HG02571 (cell line): ENCODE results near the gene C16orf74.

Experiments
- ATAC-seq: cut with Tn5 transposase; IDR thresholded peaks from one replicate; pipeline ENCODE4 v1.9.1; 2021; ENCODE audit warnings: mild to moderate bottlenecking, moderate library complexity; ENCODE audit not compliant: unreplicated experiment

The C16orf74 gene

DNA sequence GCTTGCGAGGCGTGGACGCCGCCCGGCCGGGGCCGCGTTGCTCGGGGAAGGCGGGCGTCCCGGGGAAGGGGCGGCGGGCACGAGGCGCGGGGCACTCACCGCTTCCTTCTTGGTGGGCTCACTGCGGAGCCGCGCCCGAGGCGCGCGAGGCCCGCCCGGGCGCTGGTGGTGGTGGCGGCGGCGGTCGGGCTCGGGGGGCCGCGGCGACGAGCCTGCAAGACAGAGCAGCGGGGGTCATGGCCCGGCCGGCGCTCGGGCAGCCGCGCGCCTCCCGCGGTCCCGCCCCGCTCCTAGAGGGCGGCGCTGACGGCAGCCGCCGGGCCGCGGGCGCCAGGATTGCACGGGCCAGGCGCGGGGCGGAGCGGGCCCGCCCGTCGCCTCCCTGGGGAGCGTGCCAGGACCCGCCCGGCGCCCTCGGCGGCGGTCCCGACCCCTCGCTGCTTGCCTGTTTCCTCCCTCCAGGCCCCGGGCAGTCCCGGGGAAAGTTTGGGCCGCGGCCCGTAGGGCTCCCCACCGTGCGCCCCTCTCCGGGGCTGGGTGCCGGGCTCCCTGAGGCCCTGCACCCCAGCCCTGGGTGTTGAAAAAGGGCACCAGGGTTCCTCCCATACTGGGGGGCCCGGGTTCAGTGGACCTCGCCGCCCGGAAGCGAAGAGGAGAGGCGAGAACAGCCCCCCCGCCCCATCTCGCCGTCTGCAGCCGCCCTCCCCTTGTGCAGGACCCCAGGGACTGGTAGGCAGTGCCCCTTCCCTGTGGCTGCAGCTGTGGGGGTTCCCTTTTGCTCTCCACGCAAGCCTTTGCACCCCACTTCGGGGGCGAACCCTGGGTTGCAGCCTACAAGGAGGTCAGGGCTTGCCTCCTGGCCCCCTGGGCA lies at the start of gene C16orf74:
TSS of gene C16orf74 (minus strand) at position 270 of the 871 bp plus-strand sequence. CDS start 15,879 bp downstream, outside the sequence.
- ATAC-seq: no peak

DNA sequence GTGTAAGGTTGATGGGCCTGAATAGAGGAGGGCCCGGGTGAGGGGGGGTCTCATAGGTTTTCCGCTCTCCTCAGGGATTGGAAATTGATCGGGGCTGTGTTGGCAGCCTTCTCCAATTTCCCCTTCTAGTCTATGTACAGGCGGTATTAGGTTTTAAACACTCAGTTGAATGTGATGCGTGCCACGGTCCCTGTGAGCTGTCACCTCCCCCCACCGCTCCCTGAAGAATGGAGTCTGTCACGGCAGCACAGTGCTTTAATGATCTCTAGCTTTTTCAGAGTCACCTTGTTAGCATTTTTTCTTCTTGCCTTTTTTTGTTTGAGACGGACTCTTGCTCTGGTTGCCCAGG lies 49.4 kb upstream of the C16orf74 start:
- ATAC-seq: peak; percentile 11

DNA sequence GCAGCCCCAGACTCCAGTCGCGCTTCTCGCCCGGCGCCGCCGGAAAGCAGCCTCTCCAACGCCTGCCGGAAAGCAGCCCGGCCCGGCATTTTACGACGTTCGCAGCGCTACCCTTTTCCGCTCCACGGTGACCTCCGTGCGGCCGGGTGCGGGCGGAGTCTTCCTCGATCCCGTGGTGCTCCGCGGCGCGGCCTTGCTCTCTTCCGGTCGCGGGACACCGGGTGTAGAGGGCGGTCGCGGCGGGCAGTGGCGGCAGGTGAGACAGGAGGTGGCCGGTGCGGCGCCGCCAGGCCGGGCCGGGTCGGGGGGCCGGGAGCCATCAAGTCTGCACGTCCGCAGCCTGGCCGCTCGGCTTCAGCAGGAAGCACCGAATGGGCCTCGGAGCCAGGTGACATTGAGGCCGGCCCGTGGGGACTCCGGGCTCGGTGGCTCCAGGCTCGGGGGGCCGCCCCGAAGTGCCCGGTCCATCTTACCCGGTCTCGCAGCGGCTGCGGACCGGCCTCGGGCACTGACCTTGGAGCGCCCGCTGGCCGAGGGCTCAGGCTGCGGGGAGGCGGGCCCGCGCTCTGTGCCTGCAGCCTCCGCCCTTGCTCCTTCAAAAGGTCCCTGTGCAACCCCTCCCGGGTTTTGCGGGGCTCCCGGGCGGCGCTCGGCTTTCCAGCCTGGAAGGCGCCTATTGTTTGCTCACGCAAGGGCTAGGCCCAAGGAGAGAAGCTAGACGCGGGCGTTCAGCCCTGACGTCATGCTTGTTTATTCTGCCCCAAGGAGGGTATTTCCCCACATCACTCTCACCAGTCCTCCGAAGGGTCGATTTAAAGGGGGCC lies 48.8 kb upstream of the C16orf74 start, which contains the start of the genes COX4I1 and EMC8:
TSS of gene COX4I1 (plus strand) at position 199 of the 824 bp plus-strand sequence. CDS start 1,511 bp downstream, outside the sequence.
TSS of gene EMC8 (minus strand) at position 48 of the 824 bp plus-strand sequence. CDS start 249 bp downstream, outside the sequence.
- peak; percentile 78 for ATAC-seq

DNA sequence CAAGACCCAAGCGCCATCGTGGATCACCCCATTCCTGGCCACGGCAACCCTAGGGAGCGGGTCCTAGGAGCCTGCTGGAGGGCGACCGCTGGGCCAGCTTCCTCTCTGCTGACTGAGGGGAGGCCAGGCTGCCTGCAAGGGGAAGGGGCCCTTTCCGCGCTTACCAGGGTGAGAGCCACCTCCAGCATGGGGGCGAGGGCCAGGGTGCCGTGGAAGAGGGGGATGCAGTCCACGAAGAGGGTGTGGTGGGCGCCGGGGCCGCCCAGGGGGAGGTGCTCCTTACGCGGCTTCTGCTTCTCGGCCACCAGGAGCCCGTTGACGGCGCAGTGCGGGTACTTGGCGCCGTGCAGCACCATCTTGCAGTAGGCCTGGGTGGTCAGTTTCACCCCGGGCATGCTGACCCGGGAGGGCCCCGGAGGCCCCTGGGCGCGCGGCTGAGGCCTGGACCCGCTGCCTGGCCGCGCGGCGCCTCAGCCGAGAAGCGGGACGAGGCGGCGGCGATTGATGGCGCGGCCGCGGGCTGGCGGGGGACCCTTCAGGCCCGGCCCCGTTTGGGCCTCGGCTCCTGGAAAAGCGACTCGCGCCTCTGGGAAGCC lies 48.1 kb upstream of the C16orf74 start:
- peak; percentile 17 for ATAC-seq

DNA sequence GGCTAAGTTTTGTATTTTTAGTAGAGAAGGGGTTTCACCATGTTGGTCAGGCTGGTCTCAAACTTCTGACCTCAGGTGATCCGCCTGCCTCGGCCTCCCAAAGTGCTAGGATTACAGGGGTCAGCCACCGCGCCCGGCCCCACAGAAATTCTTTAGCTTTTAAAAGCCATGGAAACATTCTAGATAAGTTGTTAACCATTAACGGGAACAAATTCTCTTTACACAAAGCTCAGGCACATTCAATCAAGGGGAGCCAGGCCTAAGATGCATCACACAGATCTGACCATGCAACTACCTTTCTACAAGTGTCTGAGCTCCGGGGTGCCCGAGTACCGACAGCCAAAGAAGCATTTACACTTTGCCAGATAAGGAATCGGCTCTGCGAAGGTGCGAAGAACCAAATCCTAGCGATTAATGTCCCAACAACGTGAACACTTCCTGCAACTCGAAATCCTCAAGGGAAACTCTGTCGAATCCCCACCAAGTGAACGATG lies 47.4 kb upstream of the C16orf74 start:
- no peak for ATAC-seq

DNA sequence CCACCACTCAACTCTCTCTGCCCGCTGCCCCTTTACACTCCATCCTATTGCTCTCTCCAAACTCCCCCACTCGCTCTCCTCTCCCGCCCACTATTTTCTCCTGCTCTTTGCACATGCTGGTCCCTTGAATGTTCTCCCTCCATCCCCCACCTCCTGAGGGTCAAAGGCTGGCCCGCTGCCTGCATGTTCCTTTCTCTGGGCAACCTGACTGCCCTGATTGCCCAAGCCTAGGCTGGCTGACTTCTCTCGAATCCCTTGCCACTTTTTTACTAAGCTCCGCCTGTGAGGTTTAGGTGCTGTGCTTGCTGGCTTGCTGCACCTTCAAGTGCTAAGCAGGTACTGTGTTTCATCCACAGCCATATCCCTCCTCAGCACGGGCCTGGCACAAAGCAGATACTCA lies 45.7 kb upstream of the C16orf74 start:
- ATAC-seq: no peak

DNA sequence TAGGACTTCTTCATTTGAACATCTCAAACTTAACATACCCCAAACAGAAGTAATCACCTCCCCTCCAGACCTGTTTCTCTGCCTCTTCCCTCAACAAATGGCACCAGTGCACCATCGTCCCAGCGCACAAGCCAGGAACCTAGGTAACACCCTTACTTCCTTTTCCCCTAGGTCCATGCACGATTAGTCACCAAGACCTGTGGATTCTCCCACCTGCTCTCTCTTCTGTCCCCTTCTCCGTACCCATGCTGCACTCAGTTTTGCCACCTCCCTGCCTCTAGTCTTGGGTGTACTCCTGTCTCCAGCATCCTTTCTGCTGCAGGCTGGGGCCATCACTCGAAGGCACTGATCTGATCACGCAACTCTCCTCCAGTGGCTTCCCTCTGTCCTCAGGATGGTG lies 45.3 kb upstream of the C16orf74 start:
- ATAC-seq: no peak

DNA sequence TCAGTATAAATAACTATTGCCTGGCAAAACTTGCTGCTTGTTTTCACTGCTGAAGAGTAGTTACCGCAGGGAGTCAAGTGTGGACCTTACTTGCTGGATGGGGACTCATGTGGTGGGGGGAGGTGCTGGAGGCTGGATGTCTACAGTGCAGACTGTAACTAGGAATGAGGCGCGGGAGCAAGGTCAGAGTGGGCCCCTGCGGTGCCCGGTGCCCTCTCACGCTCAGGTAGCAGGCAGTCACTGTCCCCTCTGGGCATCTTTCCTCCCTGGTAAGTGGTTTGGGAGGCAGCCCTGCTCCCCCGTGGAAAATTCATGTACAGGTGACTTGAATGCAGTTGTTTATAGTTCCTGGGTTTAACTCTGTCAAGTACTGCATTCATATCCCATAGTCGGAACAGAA lies 43.8 kb upstream of the C16orf74 start:
- ATAC-seq: no peak

DNA sequence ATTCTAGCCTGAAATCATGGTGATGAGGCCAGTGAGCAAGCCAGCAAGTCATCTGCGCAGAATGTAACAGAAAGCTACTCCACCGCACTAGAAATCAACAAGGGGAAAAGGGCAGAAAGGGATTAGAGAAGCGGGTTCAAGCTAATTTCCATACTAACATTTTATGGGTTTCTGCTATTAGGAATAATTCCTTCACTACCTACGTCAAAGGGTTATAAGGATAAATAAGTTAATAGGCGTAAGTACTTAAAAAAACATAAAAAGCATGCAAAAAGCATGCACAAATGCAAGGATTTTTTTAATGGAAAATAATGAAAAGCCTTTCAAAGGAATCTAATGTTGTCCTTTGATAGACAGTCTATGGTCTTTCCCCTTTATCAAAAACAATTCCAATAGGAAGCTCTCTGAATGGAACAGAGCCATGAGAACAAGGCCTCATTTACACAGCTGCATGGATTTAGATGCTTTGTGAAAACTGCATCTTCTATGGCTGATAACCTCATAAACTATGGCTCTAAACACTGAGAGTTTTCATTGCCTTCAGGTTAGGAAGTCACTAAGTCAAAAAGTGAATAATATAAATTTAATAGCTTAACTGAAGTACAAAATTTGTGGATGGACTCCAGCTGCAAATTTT lies 42.9 kb upstream of the C16orf74 start:
- no peak for ATAC-seq

DNA sequence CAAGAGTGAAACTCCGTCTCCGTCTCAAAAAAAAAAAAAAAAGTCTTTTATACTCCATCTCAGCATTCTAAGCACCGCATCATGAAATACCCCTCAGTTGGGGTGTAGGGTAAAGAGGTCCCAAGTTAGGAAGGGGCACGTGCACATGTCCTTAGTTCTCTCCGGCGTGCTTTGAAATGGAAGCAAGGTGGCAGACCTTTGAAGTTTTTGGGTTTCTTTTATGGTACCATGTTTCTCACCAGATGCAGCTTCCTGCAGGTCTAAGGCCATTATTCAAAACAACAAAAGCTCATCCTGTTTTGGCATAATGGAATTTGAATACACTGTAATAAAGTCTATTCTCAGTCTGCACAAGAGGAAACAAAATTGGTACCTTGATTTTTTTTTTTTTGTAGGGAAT lies 38.9 kb upstream of the C16orf74 start:
- no peak for ATAC-seq

DNA sequence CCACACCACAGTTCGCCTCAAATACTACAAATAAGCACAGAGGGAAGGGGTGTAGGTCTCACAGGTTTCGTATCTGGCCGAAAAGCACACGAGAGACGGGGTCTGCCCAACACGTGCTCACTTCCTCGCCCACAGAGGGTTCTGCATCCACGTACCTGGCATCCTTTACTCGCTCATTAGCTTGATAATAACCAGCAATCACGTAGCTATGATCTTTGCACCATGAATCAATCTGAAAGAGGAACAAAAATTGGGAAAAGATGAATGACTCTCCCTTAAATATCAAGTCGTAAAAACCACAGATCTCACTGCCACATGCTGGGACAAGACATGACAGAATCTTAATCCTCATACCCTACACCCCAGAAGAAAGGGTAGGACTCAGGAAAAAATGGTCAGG lies 37.9 kb upstream of the C16orf74 start:
- ATAC-seq: no peak

DNA sequence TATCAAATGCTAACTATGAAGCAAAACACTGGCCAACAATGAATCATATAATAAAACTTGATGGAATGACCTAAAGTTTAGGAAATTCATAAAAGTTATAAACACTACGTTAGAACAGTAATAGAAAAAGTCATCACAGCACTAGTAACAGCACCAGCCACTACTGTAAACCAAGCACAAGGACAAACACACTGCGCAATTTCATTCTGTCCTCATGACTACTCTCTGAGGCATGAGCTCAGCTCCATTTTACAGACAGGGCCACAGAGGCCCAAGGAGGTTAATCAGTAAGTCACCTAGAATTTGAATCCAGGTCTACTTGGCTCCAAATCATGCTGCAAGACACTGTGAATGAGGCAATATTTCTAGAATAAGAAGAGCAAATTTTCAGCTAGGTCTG lies 35.0 kb upstream of the C16orf74 start:
- ATAC-seq: no peak

DNA sequence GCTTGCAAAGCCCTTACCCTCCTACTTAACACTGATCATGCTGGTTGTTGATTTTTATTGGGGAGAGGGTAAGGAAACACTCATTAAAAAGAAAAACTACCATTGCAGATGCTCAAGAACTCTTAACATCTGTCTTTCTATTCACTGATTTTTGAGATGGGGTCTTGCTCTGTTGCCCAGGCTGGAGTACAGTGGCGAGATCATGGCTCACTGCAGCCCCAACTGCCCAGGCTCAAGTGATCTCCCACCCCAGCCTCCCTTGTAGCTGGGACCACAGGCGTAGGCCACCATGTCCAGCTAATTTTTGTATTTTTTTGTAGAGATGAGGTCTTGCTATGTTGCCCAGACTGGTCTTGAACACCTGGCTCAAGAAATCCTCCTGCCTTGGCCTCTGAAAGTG lies 33.9 kb upstream of the C16orf74 start:
- ATAC-seq: no peak

DNA sequence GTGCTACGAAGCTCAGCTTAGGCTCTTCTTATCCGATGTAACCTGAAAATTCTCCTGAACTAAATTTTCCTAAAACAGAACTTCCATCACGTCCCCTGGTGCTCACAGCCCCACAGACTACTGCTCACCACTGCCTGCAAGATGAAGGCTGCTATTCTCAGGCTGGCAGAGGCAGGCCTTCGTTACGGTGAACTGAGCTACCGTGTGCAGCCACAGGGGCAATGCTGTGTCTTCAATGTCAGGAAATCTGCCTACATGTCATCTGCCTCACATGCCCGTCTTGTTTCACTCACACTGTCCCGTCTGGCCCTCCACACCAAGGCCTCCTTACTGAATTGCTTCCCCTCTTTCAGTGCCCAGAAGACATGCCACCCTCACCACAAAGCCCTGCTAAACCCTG lies 32.5 kb upstream of the C16orf74 start:
- no peak for ATAC-seq

DNA sequence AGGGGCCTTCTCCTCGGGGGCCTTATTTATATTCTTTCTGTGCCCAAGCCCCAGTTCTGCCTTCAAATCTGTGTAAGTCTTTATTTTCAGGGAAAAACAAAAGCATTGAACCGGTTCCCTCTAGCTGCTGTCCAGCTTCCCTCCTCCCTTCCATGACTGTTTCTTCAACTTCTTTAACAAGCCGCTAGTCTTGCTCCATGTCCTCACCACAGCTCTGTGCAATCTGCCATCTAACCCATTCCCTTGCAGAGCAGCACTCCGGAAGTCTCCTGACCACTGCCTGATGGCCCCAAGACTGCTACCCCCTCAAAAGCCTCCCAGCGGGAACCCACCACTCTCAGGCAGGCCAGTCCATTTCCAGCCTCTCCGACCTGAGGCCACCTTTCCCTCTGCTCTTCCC lies 31.6 kb upstream of the C16orf74 start:
- no peak for ATAC-seq

DNA sequence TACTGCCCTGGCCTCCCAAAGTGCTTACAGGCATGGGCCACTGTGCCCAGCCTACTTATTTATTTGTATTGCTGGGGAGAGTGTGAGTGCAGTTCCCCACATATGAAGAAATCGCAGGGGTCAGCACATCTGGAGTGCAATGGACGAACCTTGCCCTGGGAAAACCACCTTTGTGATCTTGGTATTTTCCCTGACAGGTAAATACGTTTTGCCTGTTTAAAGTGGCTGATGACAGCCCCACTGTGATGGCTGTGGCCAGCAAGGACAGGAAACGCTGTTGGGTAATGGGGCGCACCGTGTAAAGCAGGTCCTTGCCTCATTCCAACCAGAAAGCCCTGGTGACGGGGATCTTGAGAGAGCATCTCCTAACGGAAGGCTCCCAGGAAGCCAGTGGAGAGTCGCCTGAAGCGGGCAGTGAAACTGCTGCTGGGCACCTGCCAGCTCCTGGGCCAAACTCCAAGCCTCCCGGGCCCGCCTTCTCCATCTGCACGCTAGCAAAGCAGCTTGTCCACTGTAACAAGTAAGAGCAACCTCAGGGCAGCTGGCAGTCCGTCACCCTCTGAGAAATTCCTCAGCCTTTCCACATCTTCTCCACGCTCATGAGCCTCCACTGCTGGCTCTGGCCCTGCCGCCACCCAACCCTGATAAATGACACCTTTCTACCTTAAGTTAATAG lies 30.9 kb upstream of the C16orf74 start:
- no peak for ATAC-seq

DNA sequence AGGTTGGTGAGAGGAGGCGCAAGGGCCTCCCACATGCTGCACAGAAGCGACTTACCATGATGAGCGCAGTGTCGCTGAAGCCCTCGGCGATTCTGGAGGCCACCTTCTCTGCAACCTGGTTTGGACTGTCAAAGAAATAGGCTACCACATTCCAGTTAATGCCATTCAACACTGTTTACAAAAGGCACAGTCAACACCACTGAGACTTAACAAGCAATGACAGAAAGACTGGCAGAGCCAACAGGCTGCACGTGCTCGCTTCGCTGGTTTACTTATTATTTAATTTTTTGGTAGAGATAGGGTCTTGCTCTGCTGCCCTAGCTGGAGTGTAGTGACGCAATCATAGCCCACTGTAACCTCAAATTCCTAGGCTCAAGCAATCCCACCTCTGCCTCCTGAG lies 30.3 kb upstream of the C16orf74 start:
- ATAC-seq: no peak

DNA sequence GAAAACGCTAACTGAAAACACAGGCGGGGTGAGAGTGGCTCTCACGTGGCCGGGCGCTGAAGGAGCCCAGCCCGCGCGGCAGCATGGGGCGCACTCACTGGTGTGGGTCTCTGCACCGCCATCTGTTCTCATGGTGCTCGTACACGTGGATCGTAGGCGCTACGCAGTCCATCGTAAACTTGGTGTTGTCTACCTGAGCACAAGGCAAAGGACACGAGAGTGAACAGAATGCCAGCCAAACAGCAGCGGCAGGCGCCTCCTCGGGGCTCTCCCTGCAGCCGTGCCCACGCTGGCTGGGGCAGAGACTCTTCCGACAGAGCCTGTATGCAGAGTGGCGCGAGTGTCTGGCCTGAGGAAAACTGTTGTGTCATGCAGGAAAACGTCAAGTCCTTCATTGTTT lies 29.4 kb upstream of the C16orf74 start:
- ATAC-seq: no peak

DNA sequence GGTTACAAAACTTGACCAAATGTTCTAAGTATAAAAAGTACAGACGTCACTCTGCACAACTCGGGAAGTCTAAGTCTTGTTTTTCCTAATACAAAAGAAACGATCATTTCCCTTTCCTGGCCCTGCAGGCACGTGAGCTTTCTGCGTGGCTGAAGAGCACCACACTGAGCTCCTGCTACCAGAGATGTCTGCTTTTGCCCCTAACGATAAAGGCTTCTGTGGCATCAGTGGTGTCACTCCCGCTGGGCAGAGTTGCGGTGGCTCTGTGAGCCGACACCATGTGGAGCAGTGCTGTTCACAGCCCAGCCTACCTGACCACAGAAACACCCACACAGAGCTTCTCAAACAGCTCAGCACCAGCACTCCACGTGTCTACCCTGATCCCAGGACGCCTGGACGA lies 28.0 kb upstream of the C16orf74 start:
- ATAC-seq: no peak

DNA sequence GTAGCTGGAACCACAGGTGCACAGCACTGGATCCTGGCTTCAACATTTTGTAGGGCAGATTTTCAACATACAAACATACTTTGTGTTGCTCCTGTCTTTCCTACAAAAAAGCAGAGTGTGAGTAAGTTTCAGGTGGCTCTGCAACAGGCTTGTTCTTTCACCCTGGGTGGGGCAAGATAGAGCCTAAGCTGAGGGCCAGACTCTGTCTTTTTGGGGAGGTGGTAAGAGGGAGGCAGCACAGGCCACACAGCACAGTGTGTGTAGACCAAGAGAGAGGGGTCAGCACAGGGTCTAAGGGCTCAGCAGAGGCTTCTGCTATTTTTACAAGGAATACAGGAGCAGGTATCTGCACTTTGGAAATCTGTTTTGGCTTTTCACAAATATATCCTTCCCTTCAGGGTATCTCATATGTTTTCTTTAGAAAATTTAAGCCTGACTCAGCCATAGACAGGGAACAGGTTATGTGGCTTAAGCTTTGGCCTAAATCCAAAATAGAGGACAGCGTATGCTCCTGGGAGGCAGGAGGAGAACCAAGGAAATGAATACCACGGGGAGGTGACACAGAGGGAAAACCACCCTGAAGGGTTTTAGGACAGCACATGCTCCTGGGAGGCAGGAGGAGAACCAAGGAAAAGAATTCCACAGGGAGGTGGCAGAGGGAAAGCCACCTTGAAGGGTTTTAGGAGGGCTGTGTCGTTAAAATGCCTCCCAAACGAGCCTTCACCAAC lies 26.9 kb upstream of the C16orf74 start:
- ATAC-seq: no peak
